GM19193 (cell line): ENCODE measurements around the gene CES4A.

ENCODE experiments used
- POLR2A ChIP-seq: IDR thresholded peaks from 4 replicates; pipeline ENCODE4 v1.6.1; 2011; ENCODE audit not compliant: insufficient read depth, insufficient read length; ENCODE audit errors: extremely low read depth

Gene CES4A

DNA sequence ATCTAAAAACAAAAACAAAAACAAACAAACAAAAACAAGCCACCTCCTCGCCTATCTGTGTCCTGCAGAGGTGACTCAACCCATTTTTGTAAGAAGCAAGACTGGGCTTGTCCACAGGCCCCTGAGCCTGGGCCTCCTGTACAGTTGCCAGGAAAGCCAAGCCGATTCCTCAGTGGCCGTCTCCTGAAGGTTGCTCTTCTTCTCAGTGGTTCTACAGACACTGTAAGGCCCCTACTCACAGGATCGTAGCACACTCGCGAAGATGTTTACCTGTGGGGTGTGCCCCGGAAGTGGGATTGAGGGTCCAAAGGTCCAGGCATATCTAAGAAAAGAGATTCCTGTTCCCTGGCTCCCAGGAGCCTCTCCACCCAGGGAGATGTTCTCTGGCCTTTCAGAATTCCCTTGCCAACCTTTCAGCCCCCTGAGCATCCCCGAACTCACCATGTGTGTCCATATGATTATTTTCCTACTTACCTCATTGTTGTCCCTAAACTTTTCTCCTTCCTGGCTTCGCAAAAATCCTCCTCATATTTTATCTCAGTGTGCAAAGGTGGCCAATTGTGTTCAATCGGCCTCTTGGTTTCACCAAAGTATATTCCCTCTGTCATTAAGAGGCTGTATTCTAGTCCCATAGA is 34.8 kb upstream of the CES4A start:
- TF ChIP-seq POLR2A = no peak

DNA sequence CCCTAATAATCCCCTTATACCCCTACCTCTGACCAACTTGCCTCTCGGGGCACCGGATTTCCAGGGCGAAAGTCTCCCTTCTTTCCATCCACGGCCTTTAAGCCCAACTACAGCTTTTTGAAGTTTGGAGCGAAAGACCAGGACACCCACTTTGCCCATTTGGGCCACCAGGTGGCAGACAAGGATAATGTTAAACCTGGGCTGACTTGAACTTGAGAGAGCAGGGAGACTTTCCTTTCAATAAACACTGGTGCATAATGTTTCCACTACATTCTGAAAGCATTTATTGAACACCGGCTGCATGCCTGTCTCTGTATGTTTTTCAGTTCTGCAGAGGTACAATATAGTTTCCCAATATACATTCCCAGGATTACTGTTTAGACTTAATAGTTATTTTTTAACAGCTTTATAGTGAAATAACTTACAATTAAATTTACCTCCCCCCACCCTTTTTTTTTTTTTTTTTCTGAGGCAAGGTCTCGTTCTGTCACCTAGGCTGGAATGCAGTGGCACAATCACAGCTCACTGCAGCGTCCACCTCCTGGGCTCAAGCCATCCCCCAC is 34.2 kb upstream of the CES4A start:
- no peak for TF ChIP-seq POLR2A

DNA sequence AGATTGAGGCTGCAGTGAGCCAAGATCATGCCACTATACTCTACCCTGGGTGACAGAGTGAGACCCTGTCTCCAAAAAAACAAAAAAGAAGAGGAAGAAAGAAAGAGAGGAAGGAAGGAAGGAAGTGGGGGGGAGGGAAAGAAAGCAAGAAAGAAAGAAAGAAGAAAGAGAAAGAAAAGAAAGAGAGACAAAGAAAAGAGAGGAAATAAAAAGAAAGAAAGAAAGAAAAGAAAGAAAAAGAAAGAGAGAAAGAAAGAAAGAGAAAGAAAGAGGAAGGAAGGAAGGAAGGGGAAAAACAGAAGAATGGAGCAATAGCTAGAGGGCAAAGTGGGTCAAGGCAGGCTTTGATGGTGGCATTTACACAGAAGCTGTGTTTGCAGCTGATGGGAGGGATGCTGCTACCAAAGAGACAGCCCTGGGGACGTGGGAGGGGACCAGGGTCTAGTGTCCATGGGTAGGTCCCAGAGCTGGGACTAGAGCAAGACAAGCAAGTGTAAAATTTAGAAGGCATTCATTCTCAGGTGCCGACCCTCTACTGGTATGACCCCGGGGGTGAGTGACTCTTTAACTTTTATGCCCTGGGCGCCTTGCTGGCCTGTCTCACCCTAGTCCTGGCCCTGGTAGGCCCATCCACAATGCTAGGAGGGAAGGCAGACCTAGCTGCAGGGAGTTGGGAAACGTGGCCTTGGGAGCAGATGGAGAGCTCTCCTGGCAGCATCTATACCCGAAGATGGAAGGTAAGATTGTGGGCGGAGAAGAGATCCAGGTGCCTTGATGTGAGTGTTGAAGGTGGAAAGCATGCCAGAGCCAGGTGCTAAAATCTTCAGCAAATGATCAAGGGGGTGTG is 29.3 kb upstream of the CES4A start:
- no peak for TF ChIP-seq POLR2A

DNA sequence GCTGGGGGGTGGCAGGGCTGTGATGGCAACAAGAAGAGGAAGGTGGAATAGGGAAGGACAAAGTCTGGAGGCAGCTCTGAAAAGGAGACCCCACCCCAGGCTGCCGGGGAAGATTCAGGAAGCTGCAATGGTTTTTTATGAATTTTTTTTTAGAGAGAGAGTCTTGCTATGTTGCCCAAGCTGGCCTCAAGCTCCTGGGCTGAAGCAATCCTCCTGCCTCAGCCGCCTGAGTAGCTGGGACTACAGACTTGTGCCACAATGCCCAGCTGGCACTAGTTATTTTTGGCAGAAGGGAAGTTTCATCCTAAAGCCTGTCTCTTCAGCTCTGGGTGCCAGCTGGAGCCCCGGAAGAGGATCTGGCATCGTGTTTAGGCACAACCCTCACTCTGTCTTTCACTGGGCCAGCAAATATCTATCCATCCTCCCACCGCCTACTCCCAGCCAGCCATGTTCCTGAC is 28.7 kb upstream of the CES4A start:
- no peak for TF ChIP-seq POLR2A

DNA sequence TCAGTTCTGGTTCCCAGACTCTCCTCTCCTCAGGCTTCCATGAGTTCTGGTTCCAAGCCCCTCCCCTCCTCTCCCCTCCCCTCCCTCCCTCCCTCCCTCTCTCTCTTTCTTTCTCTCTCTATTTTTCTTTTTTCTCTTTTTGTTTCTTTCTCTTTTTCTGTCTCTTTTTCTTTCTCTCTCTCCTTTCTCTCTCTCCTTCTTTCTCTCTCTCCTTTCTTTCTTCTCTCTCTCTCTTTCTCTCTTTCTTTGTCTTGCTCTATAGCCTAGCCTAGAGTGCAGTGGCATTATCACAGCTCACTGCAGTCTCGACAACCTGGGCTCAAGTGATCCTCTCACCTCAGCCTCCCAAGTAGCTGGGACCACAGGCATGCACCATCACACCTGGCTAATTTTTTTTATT is 28.1 kb upstream of the CES4A start:
- TF ChIP-seq POLR2A = no peak

DNA sequence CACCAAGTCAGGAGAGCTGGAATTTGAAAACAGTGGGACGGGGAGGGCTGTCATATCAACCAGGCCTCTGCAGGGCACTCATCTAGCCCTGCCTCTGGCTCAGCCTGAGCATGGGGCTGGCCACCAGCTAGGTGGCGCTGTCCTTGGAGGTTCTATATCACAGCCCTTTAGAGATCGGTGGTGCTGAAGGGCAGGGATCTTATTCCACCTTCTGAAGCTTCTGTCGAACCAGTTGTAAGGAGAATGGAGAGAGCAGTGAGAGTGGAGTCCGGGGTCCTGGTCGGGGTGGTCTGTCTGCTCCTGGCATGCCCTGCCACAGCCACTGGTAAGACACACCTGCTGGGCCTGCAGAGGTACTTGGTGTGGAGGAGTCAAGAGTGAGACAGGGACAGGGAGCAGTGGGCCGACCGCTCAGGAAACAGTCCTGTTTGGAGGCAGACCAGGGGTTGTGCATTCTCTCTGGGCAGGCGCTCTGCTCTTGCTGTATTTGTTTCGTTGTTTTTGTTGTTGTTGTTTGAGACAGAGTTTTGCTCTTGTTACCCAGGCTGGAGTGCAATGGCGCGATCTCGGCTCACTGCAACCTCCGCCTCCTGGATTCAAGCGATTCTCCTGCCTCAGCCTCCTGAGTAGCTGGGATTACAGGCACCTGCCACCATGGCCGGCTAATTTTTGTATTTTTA is 27.2 kb upstream of the CES4A start, which contains the start of gene CES3:
Gene CES3 (plus strand): TSS at position 202 of the 680 bp plus-strand sequence. CDS start 42 bp downstream, at position 244.
- TF ChIP-seq POLR2A = no peak

DNA sequence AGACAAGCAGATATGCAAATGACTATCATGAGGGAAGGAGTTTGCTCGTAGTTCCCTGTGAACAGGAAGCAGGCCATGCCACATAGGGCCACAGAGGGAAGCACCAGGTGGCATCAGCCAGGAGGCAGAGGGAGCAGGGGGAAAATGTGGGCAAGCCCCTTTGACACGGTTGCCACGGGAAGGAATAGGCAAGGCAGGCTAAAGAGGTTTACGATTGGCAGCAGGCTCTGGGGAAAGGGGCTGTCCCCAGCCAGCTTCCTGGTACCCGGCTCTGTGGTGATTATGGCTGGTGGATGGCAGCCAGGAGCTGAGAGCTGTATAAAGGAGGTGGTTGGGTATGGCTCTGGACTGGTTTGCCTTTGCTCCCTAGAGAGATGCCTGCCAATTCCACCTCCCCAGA is 26.5 kb upstream of the CES4A start:
- no peak for TF ChIP-seq POLR2A

DNA sequence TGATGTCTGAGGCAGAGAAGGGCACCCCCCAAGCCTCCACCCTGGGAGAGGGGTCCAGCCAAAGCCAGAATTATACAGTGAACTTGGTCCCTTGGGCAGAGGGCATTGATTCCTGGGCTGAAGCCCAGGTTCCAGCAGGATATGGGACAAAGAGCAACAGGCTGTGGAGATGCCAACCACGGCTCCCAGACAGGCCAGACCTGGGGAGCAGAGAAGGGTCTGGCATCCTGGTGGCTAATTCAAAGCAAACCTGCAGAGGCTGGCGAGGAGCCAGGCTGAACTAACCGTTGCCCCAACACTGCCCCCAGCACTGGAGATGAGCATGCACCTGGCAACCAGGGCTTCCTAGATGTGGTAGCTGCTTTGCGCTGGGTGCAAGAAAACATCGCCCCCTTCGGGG is 24.3 kb upstream of the CES4A start:
- no peak for TF ChIP-seq POLR2A

DNA sequence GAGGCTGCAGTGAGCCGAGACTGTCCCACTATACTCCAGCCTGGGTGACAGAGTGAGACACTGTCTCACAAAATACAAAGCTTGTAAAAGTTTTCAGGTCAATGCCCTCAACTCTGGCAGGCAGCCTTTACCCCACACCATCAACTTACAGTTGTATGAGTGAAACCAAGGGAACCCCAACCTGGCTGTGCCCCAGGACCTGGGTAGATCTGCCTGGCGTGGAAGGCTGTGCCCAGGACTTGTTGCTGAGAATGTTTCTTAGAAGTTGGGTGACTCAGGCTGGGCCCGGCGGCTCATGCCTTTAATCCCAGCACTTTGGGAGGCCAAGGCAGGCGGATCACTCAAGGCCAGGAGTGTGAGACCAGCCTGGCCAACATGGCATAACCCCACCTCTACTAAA is 19.5 kb upstream of the CES4A start:
- no peak for TF ChIP-seq POLR2A

DNA sequence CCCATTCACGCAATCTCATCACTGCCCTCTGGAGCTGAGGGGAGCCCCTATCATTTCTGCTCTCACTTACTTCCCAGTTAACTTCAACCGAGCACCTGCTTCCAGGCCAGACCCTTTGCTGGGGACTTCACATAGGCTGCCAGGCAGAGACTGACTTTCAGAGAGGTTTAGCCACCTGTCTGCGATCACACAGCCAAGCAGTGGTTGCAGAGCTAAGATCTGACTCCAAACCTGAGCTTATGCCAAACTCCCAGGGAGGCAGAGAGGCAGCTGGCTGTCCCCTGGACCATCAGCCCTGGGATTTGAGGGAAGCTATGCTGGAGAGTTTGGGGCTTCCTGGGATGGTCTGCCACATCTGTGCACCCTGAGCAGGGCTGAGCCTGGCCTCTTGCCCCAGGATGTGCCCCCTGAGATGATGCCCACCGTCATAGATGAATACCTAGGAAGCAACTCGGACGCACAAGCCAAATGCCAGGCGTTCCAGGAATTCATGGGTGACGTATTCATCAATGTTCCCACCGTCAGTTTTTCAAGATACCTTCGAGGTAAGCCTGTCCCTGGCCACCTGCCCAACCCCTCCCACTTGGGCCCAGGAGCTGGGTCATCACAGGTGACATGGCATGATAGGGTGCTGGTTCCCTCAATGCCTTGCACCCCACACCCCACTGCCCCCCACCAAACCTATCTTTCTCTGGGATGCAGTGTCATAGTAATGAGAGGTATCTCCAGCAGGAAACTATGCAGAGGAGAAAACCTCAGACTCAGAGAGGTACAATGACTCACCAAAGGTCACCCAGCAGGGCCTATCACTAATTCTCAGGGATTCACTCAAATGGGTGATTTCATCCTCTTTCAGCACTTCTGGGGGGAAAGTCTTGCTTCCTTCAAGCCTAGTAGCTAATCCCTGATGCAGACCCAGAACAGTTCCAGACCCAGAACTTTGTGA is 17.3 kb upstream of the CES4A start:
- TF ChIP-seq POLR2A = no peak

DNA sequence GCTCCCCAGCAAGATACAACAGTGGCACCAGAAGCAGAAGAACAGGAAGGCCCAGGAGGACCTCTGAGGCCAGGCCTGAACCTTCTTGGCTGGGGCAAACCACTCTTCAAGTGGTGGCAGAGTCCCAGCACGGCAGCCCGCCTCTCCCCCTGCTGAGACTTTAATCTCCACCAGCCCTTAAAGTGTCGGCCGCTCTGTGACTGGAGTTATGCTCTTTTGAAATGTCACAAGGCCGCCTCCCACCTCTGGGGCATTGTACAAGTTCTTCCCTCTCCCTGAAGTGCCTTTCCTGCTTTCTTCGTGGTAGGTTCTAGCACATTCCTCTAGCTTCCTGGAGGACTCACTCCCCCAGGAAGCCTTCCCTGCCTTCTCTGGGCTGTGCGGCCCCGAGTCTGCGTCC is 15.4 kb upstream of the CES4A start:
- TF ChIP-seq POLR2A = no peak

DNA sequence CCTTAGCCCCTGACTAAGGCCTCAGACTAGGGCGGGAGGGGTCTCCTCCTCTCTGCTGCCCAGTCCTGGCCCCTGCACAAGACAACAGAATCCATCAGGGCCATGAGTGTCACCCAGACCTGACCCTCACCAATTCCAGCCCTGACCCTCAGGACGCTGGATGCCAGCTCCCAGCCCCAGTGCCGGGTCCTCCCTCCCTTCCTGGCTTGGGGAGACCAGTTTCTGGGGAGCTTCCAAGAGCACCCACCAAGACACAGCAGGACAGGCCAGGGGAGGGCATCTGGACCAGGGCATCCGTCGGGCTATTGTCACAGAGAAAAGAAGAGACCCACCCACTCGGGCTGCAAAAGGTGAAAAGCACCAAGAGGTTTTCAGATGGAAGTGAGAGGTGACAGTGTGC is 14.7 kb upstream of the CES4A start:
- TF ChIP-seq POLR2A = no peak

DNA sequence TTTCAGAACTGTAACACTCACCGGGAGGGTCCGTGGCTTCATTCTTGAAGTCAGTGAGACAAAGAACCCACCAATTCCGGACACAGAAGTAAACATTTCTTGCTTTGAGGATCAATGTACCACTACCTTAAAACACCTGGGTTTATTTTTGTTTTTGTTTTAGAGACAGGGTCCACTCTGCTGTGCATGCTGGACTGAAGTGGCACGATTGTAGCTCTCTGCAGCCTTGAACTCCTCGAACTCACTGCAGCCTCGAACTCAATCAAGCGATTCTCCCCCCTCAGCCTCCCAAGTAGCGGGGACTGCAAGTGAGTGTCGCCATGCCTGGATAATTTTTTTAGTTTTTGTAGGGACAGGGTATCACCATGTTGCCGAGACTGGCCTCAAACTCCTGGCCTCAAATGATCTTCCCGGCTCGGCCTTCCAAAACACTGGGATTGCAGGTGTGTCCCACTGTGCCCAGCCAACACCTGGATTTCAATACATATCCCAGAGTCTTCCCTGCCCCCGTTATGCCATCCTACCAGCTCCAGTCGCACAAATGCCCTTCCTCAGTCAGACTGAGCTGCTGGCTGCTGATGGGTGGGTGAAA is 13.0 kb upstream of the CES4A start:
- no peak for TF ChIP-seq POLR2A

DNA sequence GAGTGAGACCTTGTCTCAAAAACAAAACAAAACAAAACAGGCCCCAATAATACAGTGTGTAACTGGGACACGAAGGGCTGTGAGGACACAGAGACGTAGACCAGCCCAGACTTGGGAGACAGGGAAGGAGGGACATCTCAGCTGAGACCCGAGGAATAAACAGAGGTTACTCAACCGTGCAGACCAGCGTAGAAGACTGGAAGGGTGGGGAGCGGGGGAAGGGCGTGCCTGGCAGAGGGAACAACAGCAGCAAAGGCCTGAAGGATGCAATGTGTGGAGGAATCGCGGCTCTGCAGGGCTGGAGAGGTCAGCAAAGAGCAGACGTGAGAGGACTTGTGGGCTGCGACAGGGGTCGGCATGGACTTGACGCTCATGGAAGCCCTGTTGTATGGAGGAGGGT is 11.6 kb upstream of the CES4A start:
- TF ChIP-seq POLR2A = no peak
